ENCODE results near the gene DLGAP1. TPM values are rescaled to one million over a fixed set of nuclear protein-coding genes. Genes with fewer than 3 reads are reported as not detected.
"Not testable (repeated sequence)": the region's sequence is repeated elsewhere in the genome, so short reads cannot be mapped to it uniquely, and the experiment has no call there.

Gene DLGAP1
- total RNA-seq, 2 experiments from 2014 or later, result not detected

- no peak overlapping the region for H3K27ac Mint-ChIP-seq
- H3K27me3 Mint-ChIP-seq, result no peaks in the 10 kb centered on the region
- H3K9me3 Mint-ChIP-seq, result peaks cover 4% of the 10 kb centered on the region
- DNase-seq (no peak), ATAC-seq (ENCODE audit: low read depth) (no peak)
- no peaks in the 10 kb centered on the region for H3K36me3 Mint-ChIP-seq
- no peak overlapping the region for H3K4me3 Mint-ChIP-seq
- no peaks in the 10 kb centered on the region for H3K4me1 Mint-ChIP-seq
- POLR2A ChIA-PET, result no interaction called here
Observed at GRCh38 chr18:4299395-4299794, 155.7 kb downstream of the DLGAP1 start.

GRCh38 chr18:4293337-4293736, 161.8 kb downstream of the DLGAP1 start:
- H3K4me3 Mint-ChIP-seq, result no peak overlapping the region
- no peak overlapping the region for H3K27ac Mint-ChIP-seq
- H3K9me3 Mint-ChIP-seq, result peaks cover 4% of the 10 kb centered on the region
- H3K36me3 Mint-ChIP-seq, result no peaks in the 10 kb centered on the region
- no peaks in the 10 kb centered on the region for H3K4me1 Mint-ChIP-seq
- POLR2A ChIA-PET, result no interaction called here
- no peaks in the 10 kb centered on the region for H3K27me3 Mint-ChIP-seq
- DNase-seq, result no peak
- no peak for ATAC-seq (ENCODE audit: low read depth)

GRCh38 chr18:4292696-4293095, 162.4 kb downstream of the DLGAP1 start:
- Mint-ChIP-seq H3K4me3 (no peak overlapping the region), H3K9me3 (peaks cover 1% of the 10 kb centered on the region), H3K27me3 (no peaks in the 10 kb centered on the region), H3K27ac (no peak overlapping the region), H3K36me3 (no peaks in the 10 kb centered on the region), H3K4me1 (no peaks in the 10 kb centered on the region)
- POLR2A ChIA-PET, result no interaction called here
- ATAC-seq (ENCODE audit: low read depth) (no peak), DNase-seq (no peak)

GRCh38 chr18:4287340-4287739, 167.8 kb downstream of the DLGAP1 start:
- POLR2A ChIA-PET; H3K27ac Mint-ChIP-seq; ATAC-seq (ENCODE audit: low read depth); DNase-seq; H3K27me3 Mint-ChIP-seq; H3K4me1 Mint-ChIP-seq; H3K36me3 Mint-ChIP-seq; H3K9me3 Mint-ChIP-seq; H3K4me3 Mint-ChIP-seq: not testable (repeated sequence)

- Mint-ChIP-seq H3K9me3 (peaks cover 6% of the 10 kb centered on the region), H3K4me3 (no peak overlapping the region), H3K27me3 (no peaks in the 10 kb centered on the region), H3K36me3 (no peaks in the 10 kb centered on the region), H3K4me1 (no peaks in the 10 kb centered on the region), H3K27ac (no peak overlapping the region)
- no peak for ATAC-seq (ENCODE audit: low read depth)
- DNase-seq, result no peak
- POLR2A ChIA-PET, result no interaction called here
Observed at GRCh38 chr18:4286256-4286655, 168.9 kb downstream of the DLGAP1 start.

- Mint-ChIP-seq H3K27ac (no peak overlapping the region), H3K36me3 (no peaks in the 10 kb centered on the region), H3K4me1 (no peaks in the 10 kb centered on the region), H3K4me3 (no peak overlapping the region), H3K9me3 (peaks cover 6% of the 10 kb centered on the region), H3K27me3 (no peaks in the 10 kb centered on the region)
- POLR2A ChIA-PET, result no interaction called here
- DNase-seq, result no peak
- no peak for ATAC-seq (ENCODE audit: low read depth)
Observed at GRCh38 chr18:4285525-4285924, 169.6 kb downstream of the DLGAP1 start.

- Mint-ChIP-seq H3K4me1 (no peaks in the 10 kb centered on the region), H3K27me3 (no peaks in the 10 kb centered on the region), H3K36me3 (no peaks in the 10 kb centered on the region), H3K4me3 (no peak overlapping the region), H3K27ac (no peak overlapping the region), H3K9me3 (peaks cover 6% of the 10 kb centered on the region)
- POLR2A ChIA-PET, result no interaction called here
- ATAC-seq (ENCODE audit: low read depth), result no peak
- no peak for DNase-seq
Observed at GRCh38 chr18:4284528-4284927, 170.6 kb downstream of the DLGAP1 start.

- H3K4me1 Mint-ChIP-seq, result no peaks in the 10 kb centered on the region
- DNase-seq (no peak), ATAC-seq (ENCODE audit: low read depth) (no peak)
- H3K9me3 Mint-ChIP-seq, result peaks cover 6% of the 10 kb centered on the region
- H3K4me3 Mint-ChIP-seq, result no peak overlapping the region
- H3K27me3 Mint-ChIP-seq, result no peaks in the 10 kb centered on the region
- H3K27ac Mint-ChIP-seq, result no peak overlapping the region
- H3K36me3 Mint-ChIP-seq, result no peaks in the 10 kb centered on the region
- POLR2A ChIA-PET, result no interaction called here
Observed at GRCh38 chr18:4283746-4284291, 171.3 kb downstream of the DLGAP1 start.

- Mint-ChIP-seq H3K36me3 (no peaks in the 10 kb centered on the region), H3K9me3 (peaks cover 6% of the 10 kb centered on the region), H3K27me3 (no peaks in the 10 kb centered on the region), H3K4me1 (no peaks in the 10 kb centered on the region), H3K4me3 (no peak overlapping the region), H3K27ac (no peak overlapping the region)
- ATAC-seq (ENCODE audit: low read depth), result no peak
- POLR2A ChIA-PET, result no interaction called here
- DNase-seq, result no peak
Observed at GRCh38 chr18:4282954-4283353, 172.2 kb downstream of the DLGAP1 start.

- POLR2A ChIA-PET, result no interaction called here
- H3K36me3 Mint-ChIP-seq, result no peaks in the 10 kb centered on the region
- no peak overlapping the region for H3K4me3 Mint-ChIP-seq
- ATAC-seq (ENCODE audit: low read depth), result no peak
- no peak overlapping the region for H3K27ac Mint-ChIP-seq
- peaks cover 1% of the 10 kb centered on the region for H3K9me3 Mint-ChIP-seq
- H3K27me3 Mint-ChIP-seq, result no peaks in the 10 kb centered on the region
- DNase-seq, result no peak
- H3K4me1 Mint-ChIP-seq, result no peaks in the 10 kb centered on the region
Observed at GRCh38 chr18:4276953-4277585, 178.0 kb downstream of the DLGAP1 start.

- no peak overlapping the region for H3K27ac Mint-ChIP-seq
- H3K36me3 Mint-ChIP-seq, result no peaks in the 10 kb centered on the region
- POLR2A ChIA-PET, result no interaction called here
- no peaks in the 10 kb centered on the region for H3K4me1 Mint-ChIP-seq
- peaks cover 1% of the 10 kb centered on the region for H3K9me3 Mint-ChIP-seq
- ATAC-seq (ENCODE audit: low read depth), result no peak
- H3K27me3 Mint-ChIP-seq, result no peaks in the 10 kb centered on the region
- DNase-seq, result no peak
- H3K4me3 Mint-ChIP-seq, result no peak overlapping the region
Observed at GRCh38 chr18:4271952-4272351, 183.2 kb downstream of the DLGAP1 start.

- DNase-seq (no peak), ATAC-seq (ENCODE audit: low read depth) (no peak)
- Mint-ChIP-seq H3K27me3 (no peaks in the 10 kb centered on the region), H3K9me3 (peaks cover 1% of the 10 kb centered on the region), H3K4me3 (no peak overlapping the region), H3K27ac (no peak overlapping the region), H3K4me1 (no peaks in the 10 kb centered on the region), H3K36me3 (no peaks in the 10 kb centered on the region)
- POLR2A ChIA-PET, result no interaction called here
Observed at GRCh38 chr18:4270988-4271387, 184.1 kb downstream of the DLGAP1 start.

- POLR2A ChIA-PET, result no interaction called here
- H3K27me3 Mint-ChIP-seq, result no peaks in the 10 kb centered on the region
- no peak overlapping the region for H3K4me3 Mint-ChIP-seq
- no peaks in the 10 kb centered on the region for H3K36me3 Mint-ChIP-seq
- no peaks in the 10 kb centered on the region for H3K9me3 Mint-ChIP-seq
- DNase-seq (no peak), ATAC-seq (ENCODE audit: low read depth) (no peak)
- no peak overlapping the region for H3K27ac Mint-ChIP-seq
- no peaks in the 10 kb centered on the region for H3K4me1 Mint-ChIP-seq
Observed at GRCh38 chr18:4270016-4270415, 185.1 kb downstream of the DLGAP1 start.

- ATAC-seq (ENCODE audit: low read depth), result no peak
- Mint-ChIP-seq H3K4me3 (no peak overlapping the region), H3K9me3 (no peaks in the 10 kb centered on the region), H3K27ac (no peak overlapping the region), H3K4me1 (no peaks in the 10 kb centered on the region), H3K27me3 (no peaks in the 10 kb centered on the region), H3K36me3 (no peaks in the 10 kb centered on the region)
- DNase-seq, result no peak
- POLR2A ChIA-PET, result no interaction called here
Observed at GRCh38 chr18:4267641-4268040, 187.5 kb downstream of the DLGAP1 start.

GRCh38 chr18:4264347-4264791, 190.7 kb downstream of the DLGAP1 start:
- DNase-seq, result no peak
- ATAC-seq (ENCODE audit: low read depth), result no peak
- POLR2A ChIA-PET, result no interaction called here
- H3K27ac Mint-ChIP-seq, result no peak overlapping the region
- no peaks in the 10 kb centered on the region for H3K27me3 Mint-ChIP-seq
- H3K9me3 Mint-ChIP-seq, result no peaks in the 10 kb centered on the region
- H3K36me3 Mint-ChIP-seq, result no peaks in the 10 kb centered on the region
- H3K4me1 Mint-ChIP-seq, result peaks cover 2% of the 10 kb centered on the region
- no peak overlapping the region for H3K4me3 Mint-ChIP-seq
